ENCODE results near the gene VAX1. TPM values are rescaled to one million over a fixed set of nuclear protein-coding genes. Genes with fewer than 3 reads are reported as not detected.

Gene VAX1
- total and polyA plus RNA-seq, 2 of the 4 experiments (the other 2 are of a cell fraction) = not detected

- Histone ChIP-seq H4K8ac (ENCODE audit: low read depth in 2 of 2, low read length in 2 of 2) (no peak overlapping the region), H3K4me1 (ENCODE audit: control insufficient read depth, insufficient read depth, low read length) (peaks cover 3% of the 10 kb centered on the region; the same call in 1 of the 2 replicates), H3K79me1 (ENCODE audit: low read depth in 1 of 2, low read length in 2 of 2) (no peaks in the 10 kb centered on the region), H2BK120ac (ENCODE audit: low read depth, low read length) (no peak overlapping the region), H4K20me1 (ENCODE audit: insufficient read depth, low read length) (no peaks in the 10 kb centered on the region), H3K4me2 (ENCODE audit: low read depth, low read length) (no peak overlapping the region), H3K4me3 (ENCODE audit: insufficient read depth, low read depth, low read length) (no peak overlapping the region), H3K27me3 (ENCODE audit: control insufficient read depth, insufficient read depth, low read length) (peaks cover 64% of the 10 kb centered on the region), H2BK20ac (ENCODE audit: low read depth, low read length) (no peak overlapping the region), H4K91ac (ENCODE audit: insufficient read depth, low read depth, low read length) (no peak overlapping the region), H2AFZ (replicated peaks; ENCODE audit: low read length, poor library complexity) (no peak overlapping the region), H2AK5ac (ENCODE audit: low read depth, low read length) (no peak overlapping the region), H3K9me3 (ENCODE audit: control insufficient read depth, insufficient read depth, low read length) (no peaks in the 10 kb centered on the region; the same call in 1 of the 2 replicates), H3K9ac (ENCODE audit: low read depth, low read length) (no peak overlapping the region), H3K36me3 (ENCODE audit: control insufficient read depth, insufficient read depth, low read length) (no peaks in the 10 kb centered on the region), H3K9me1 (ENCODE audit: insufficient read depth, low read length) (no peaks in the 10 kb centered on the region), H4K5ac (ENCODE audit: low read depth, low read length) (no peak overlapping the region), H3K14ac (replicated peaks; ENCODE audit: low read depth, low read length) (no peak overlapping the region), H3K27ac (ENCODE audit: insufficient read depth, low read length) (no peak overlapping the region), H3K4ac (ENCODE audit: low read depth, low read length) (no peak overlapping the region), H2BK15ac (ENCODE audit: low read depth, low read length) (no peak overlapping the region), H3K23ac (ENCODE audit: low read depth, low read length) (no peak overlapping the region), H2AK9ac (replicated peaks; ENCODE audit: low read depth, low read length, poor library complexity) (no peak overlapping the region), H3K18ac (ENCODE audit: low read depth, low read length) (no peak overlapping the region), H3K56ac (ENCODE audit: extremely low read depth, insufficient read depth, low read length) (no peak overlapping the region), H2BK5ac (ENCODE audit: low read depth, low read length, poor library complexity, severe bottlenecking) (no peak overlapping the region)
- BruUV-seq (replicated peaks) = no TSS peak
- no peak for TF ChIP-seq CEBPB (IDR thresholded peaks at IDR 0.05; ENCODE audit: low read depth, low read length)
- TF ChIP-seq FOS (IDR thresholded peaks at IDR 0.05; ENCODE audit: low read depth, low read length) = no peak
- no peak for TF ChIP-seq ELK1 (IDR thresholded peaks at IDR 0.05; ENCODE audit: borderline replicate concordance, low read depth, low read length)
- TF ChIP-seq MAZ (IDR thresholded peaks at IDR 0.05; ENCODE audit: borderline replicate concordance, low read depth, low read length) = no peak
- no peak for TF ChIP-seq NFE2L2 (IDR thresholded peaks at IDR 0.05; ENCODE audit: low read depth, low read length)
- no peak for TF ChIP-seq CTCF (conservative IDR thresholded peaks at IDR 0.05; ENCODE audit: low read depth, low read length)
- no peak for TF ChIP-seq MXI1 (IDR thresholded peaks at IDR 0.05; ENCODE audit: borderline replicate concordance, low read depth, low read length)
- no peak for TF ChIP-seq SMC3 (IDR thresholded peaks at IDR 0.05; ENCODE audit: low read depth, low read length)
- no peak for TF ChIP-seq CHD1 (IDR thresholded peaks at IDR 0.05; ENCODE audit: low read depth, low read length)
- no peak for TF ChIP-seq RAD21 (IDR thresholded peaks at IDR 0.05; ENCODE audit: low read length)
- TF ChIP-seq MAFK (IDR thresholded peaks at IDR 0.05; ENCODE audit: low read depth, low read length) = no peak
- TF ChIP-seq RCOR1 (IDR thresholded peaks at IDR 0.05; ENCODE audit: insufficient replicate concordance, low read length) = no peak
- in situ Hi-C loops (cut with MboI; ENCODE audit: low sequenced_read_pairs) (no loop called here), dilution Hi-C loops (cut with HindIII; ENCODE audit: low sequenced_read_pairs, unreplicated experiment) (no loop called here), intact Hi-C loops (cut with micrococcal nuclease) (no loop called here)
- no CpG with 5 or more reads among the region's 2 CpGs for WGBS, 2 experiments (ENCODE audit: extremely low coverage in 2 of 2, insufficient read length in 1 of 2)
- DNase-seq (no peak), ATAC-seq (ENCODE audit: low read depth) (no peak)
- ChIA-PET CTCF (no interaction called here), POLR2A (ENCODE audit: unreplicated experiment) (no interaction called here)
Observed at GRCh38 chr10:117130346-117130745, 7.7 kb downstream of the VAX1 start.
